ENCODE results near the gene ZNF492.
"Not testable (repeated sequence)": the region's sequence is repeated elsewhere in the genome, so short reads cannot be mapped to it uniquely, and the experiment has no call there.

The ZNF492 gene

GRCh38 chr19:22622901-22623840 lies 11.0 kb upstream of the ZNF492 start:
- Histone ChIP-seq H3K36me3 (no peaks in the 10 kb centered on the region), H3K27me3 (no peaks in the 10 kb centered on the region)

GRCh38 chr19:22623841-22624221 lies 10.3 kb upstream of the ZNF492 start:
- H3K4me3 ChIP-seq = no peak overlapping the region; a peak in 1 of 20 replicates
- H3K27me3 ChIP-seq = no peaks in the 10 kb centered on the region
- no peak overlapping the region for H3K27ac ChIP-seq
- TF ChIP-seq Cebpa-rat (IDR thresholded peaks at IDR 0.05) = no peak
- H3K9me3 ChIP-seq (replicated peaks in 1 of 11) = peaks cover 55 to 97% (median 75%) of the 10 kb centered on the region in 11 experiments
- no peaks in the 10 kb centered on the region for H3K36me3 ChIP-seq
- H3K4me1 ChIP-seq = no peaks in the 10 kb centered on the region
- H4K20me1 ChIP-seq = no peaks in the 10 kb centered on the region
- H3K9ac ChIP-seq = no peak overlapping the region
- no peak overlapping the region for H3K4me2 ChIP-seq

More at GRCh38 chr19:22622901-22623840, 11.0 kb upstream of the ZNF492 start:
- no peak for TF ChIP-seq Cebpa-rat (IDR thresholded peaks at IDR 0.05)
- H3K9ac ChIP-seq = no peak overlapping the region
- peaks cover 56 to 98% (median 76%) of the 10 kb centered on the region in 11 experiments for H3K9me3 ChIP-seq (replicated peaks in 1 of 11)
- no peak overlapping the region for H3K27ac ChIP-seq
- H4K20me1 ChIP-seq = no peaks in the 10 kb centered on the region
- no peak overlapping the region; a peak in 1 of 20 replicates for H3K4me3 ChIP-seq
- no peaks in the 10 kb centered on the region for H3K4me1 ChIP-seq
- H3K4me2 ChIP-seq = no peak overlapping the region

- no peak overlapping the region for H3K4me2 ChIP-seq
- no peak for TF ChIP-seq Cebpa-rat (IDR thresholded peaks at IDR 0.05)
- no peaks in the 10 kb centered on the region for H3K27me3 ChIP-seq
Observed at GRCh38 chr19:22625266-22626035, 8.7 kb upstream of the ZNF492 start.

GRCh38 chr19:22627526-22627925 lies 6.6 kb upstream of the ZNF492 start:
- no peak overlapping the region for H3K4me3 ChIP-seq
- H3K4me1 ChIP-seq = no peaks in the 10 kb centered on the region
- H3K27me3 ChIP-seq = no peaks in the 10 kb centered on the region
- H3K27ac ChIP-seq = no peak overlapping the region
- H3K36me3 ChIP-seq = no peaks in the 10 kb centered on the region
- no peaks in the 10 kb centered on the region for H4K20me1 ChIP-seq
- no peak for TF ChIP-seq Cebpa-rat (IDR thresholded peaks at IDR 0.05)
- H3K9me3 ChIP-seq (replicated peaks in 1 of 11) = peaks cover 46 to 84% (median 57%) of the 10 kb centered on the region in 11 experiments
- H3K9ac ChIP-seq = no peak overlapping the region
- H3K4me2 ChIP-seq = no peak overlapping the region

More at GRCh38 chr19:22625266-22626035, 8.7 kb upstream of the ZNF492 start:
- no peaks in the 10 kb centered on the region for H4K20me1 ChIP-seq
- H3K27ac ChIP-seq = no peak overlapping the region
- no peak overlapping the region for H3K9ac ChIP-seq
- H3K36me3 ChIP-seq = no peaks in the 10 kb centered on the region
- H3K4me1 ChIP-seq = no peaks in the 10 kb centered on the region
- peaks cover 52 to 96% (median 67%) of the 10 kb centered on the region in 11 experiments for H3K9me3 ChIP-seq (replicated peaks in 1 of 11)
- no peak overlapping the region for H3K4me3 ChIP-seq

GRCh38 chr19:22628401-22628800 lies 5.7 kb upstream of the ZNF492 start:
- Histone ChIP-seq H3K9ac (no peak overlapping the region), H3K4me3 (no peak overlapping the region), H3K4me1 (no peaks in the 10 kb centered on the region), H4K20me1 (no peaks in the 10 kb centered on the region), H3K4me2 (no peak overlapping the region), H3K9me3 (replicated peaks in 1 of 11) (peaks cover 48 to 84% (median 59%) of the 10 kb centered on the region in 11 experiments), H3K27ac (no peak overlapping the region), H3K27me3 (no peaks in the 10 kb centered on the region), H3K36me3 (no peaks in the 10 kb centered on the region)
- TF ChIP-seq Cebpa-rat (IDR thresholded peaks at IDR 0.05) = no peak

GRCh38 chr19:22634450-22634827 lies 315 bp downstream of the ZNF492 start:
- H3K27ac ChIP-seq = peak overlapping the region in 10 of 11 experiments; percentile 49 to 79 (median 77); a peak in 19 of 22 replicates
- no peaks in the 10 kb centered on the region for H3K27me3 ChIP-seq
- H3K9ac ChIP-seq = peak overlapping the region; percentile 67 to 85 (median 81)
- peaks cover 0 to 37% (median 15%) of the 10 kb centered on the region in 11 experiments; a peak in 13 of 22 replicates for H3K36me3 ChIP-seq
- peak overlapping the region; percentile 53 to 73 (median 66) for H3K4me2 ChIP-seq
- H3K4me1 ChIP-seq = no peaks in the 10 kb centered on the region; a peak in 1 of 20 replicates
- no peaks in the 10 kb centered on the region for H4K20me1 ChIP-seq
- TF ChIP-seq Cebpa-rat (IDR thresholded peaks at IDR 0.05) = no peak
- H3K4me3 ChIP-seq = peak overlapping the region; percentile 65 to 79 (median 72)
- H3K9me3 ChIP-seq (replicated peaks in 1 of 11) = peaks cover 51 to 83% (median 74%) of the 10 kb centered on the region in 11 experiments

- not testable (repeated sequence) for H3K27ac ChIP-seq, H3K9ac ChIP-seq, H4K20me1 ChIP-seq, H3K36me3 ChIP-seq, H3K4me2 ChIP-seq, H3K4me3 ChIP-seq, H3K4me1 ChIP-seq, H3K27me3 ChIP-seq
- peaks cover 83 to 95% (median 89%) of the 10 kb centered on the region in 11 experiments for H3K9me3 ChIP-seq (replicated peaks in 1 of 11)
Observed at GRCh38 chr19:22685493-22685892, 51.4 kb downstream of the ZNF492 start.

- not testable (repeated sequence) for H3K4me2 ChIP-seq, H3K4me1 ChIP-seq
- peaks cover 61 to 92% (median 78%) of the 10 kb centered on the region in 11 experiments for H3K9me3 ChIP-seq (replicated peaks in 1 of 11)
Observed at GRCh38 chr19:22702661-22703060, 68.5 kb downstream of the ZNF492 start.

GRCh38 chr19:22703096-22703495 lies 69.0 kb downstream of the ZNF492 start:
- not testable (repeated sequence) for H3K4me1 ChIP-seq, H3K27ac ChIP-seq, H3K4me2 ChIP-seq, H4K20me1 ChIP-seq, H3K36me3 ChIP-seq, H3K9ac ChIP-seq, H3K27me3 ChIP-seq, H3K4me3 ChIP-seq
- H3K9me3 ChIP-seq (replicated peaks in 1 of 11) = peaks cover 60 to 93% (median 77%) of the 10 kb centered on the region in 11 experiments

More at GRCh38 chr19:22702661-22703060, 68.5 kb downstream of the ZNF492 start:
- not testable (repeated sequence) for H3K27ac ChIP-seq, H3K4me3 ChIP-seq, H3K9ac ChIP-seq, H4K20me1 ChIP-seq, H3K27me3 ChIP-seq, H3K36me3 ChIP-seq
